ENCODE measurements around the gene ZER1. TPM values are rescaled to one million over a fixed set of nuclear protein-coding genes. Genes with fewer than 3 reads are reported as not detected.

Gene ZER1
- total and polyA plus RNA-seq, 2 of the 4 experiments (the other 2 are of a cell fraction) = 7.7 to 34.9 TPM

- TF ChIP-seq, protein P1, sequence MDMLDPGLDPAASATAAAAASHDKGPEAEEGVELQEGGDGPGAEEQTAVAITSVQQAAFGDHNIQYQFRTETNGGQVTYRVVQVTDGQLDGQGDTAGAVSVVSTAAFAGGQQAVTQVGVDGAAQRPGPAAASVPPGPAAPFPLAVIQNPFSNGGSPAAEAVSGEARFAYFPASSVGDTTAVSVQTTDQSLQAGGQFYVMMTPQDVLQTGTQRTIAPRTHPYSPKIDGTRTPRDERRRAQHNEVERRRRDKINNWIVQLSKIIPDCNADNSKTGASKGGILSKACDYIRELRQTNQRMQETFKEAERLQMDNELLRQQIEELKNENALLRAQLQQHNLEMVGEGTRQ (IDR thresholded peaks at IDR 0.05; ENCODE audit: low read depth, low read length) = no peak
- TF ChIP-seq CEBPB (IDR thresholded peaks at IDR 0.05; ENCODE audit: low read depth, low read length) (0 out of 2 replicates have a peak, but pooled peaks have one; percentile 8), CTCF (conservative IDR thresholded peaks at IDR 0.05; ENCODE audit: low read depth, low read length) (no peak), MXI1 (IDR thresholded peaks at IDR 0.05; ENCODE audit: borderline replicate concordance, low read depth, low read length) (peak; percentile 42; the same call in 1 of the 2 replicates)
These were observed 88.2 kb downstream of the ZER1 start (continued) for GRCh38 chr9:128683340-128684064.

Small RNA genes within 50 kb of the gene (microRNA-seq; reads per million reads assigned to microRNA genes)
- gene RF00017 (ENCODE audit: insufficient read depth, insufficient read length) = not detected
- gene RN7SL560P (ENCODE audit: insufficient read depth, insufficient read length) = not detected

Small RNA genes within 50 kb of the gene (small RNA-seq; reads per million reads assigned to genes)
- gene RF00017 (0 reads per million in 5 experiments), gene RN7SL560P (0 reads per million in 5 experiments)

Other genes with a start within 250 kb of the ZER1 start
- gene SPTAN1, start 219.3 kb downstream of the ZER1 start, total RNA-seq (2012; rRNA removed) = 327 and 345 TPM in 2 replicates
- 275 and 316 TPM in 2 replicates for gene SPTAN1, start 219.3 kb downstream of the ZER1 start, polyA plus RNA-seq (2012; rRNA removed)
- 36.1 and 37.1 TPM in 2 replicates for gene DYNC2I2, start 115.1 kb downstream of the ZER1 start, total RNA-seq (2012; rRNA removed)
- 33.7 and 42.9 TPM in 2 replicates for gene DYNC2I2, start 115.1 kb downstream of the ZER1 start, polyA plus RNA-seq (2012; rRNA removed)
- gene SET, start 82.7 kb downstream of the ZER1 start, total RNA-seq (2012; rRNA removed) = 182 and 587 TPM in 2 replicates
- 80.2 and 104 TPM in 2 replicates for gene SET, start 82.7 kb downstream of the ZER1 start, polyA plus RNA-seq (2012; rRNA removed)
- 1.6 and 1.7 TPM in 2 replicates for gene PKN3, start 69.4 kb downstream of the ZER1 start, total RNA-seq (2012; rRNA removed)
- gene PKN3, start 69.4 kb downstream of the ZER1 start, polyA plus RNA-seq (2012; rRNA removed) = 3.8 and 5.7 TPM in 2 replicates
- 13.9 and 16.7 TPM in 2 replicates for gene ZDHHC12, start 47.8 kb downstream of the ZER1 start, total RNA-seq (2012; rRNA removed)
- 60.7 and 75.1 TPM in 2 replicates for gene ZDHHC12, start 47.8 kb downstream of the ZER1 start, polyA plus RNA-seq (2012; rRNA removed)
- 7.2 and 9.1 TPM in 2 replicates for gene TBC1D13, start 15.3 kb upstream of the ZER1 start, total RNA-seq (2012; rRNA removed)
- gene TBC1D13, start 15.3 kb upstream of the ZER1 start, polyA plus RNA-seq (2012; rRNA removed) = 25.0 and 26.4 TPM in 2 replicates
- 9.9 and 11.7 TPM in 2 replicates for gene ENDOG, start 46.6 kb upstream of the ZER1 start, total RNA-seq (2012; rRNA removed)
- gene ENDOG, start 46.6 kb upstream of the ZER1 start, polyA plus RNA-seq (2012; rRNA removed) = 16.2 and 27.2 TPM in 2 replicates
- 15.8 and 17.9 TPM in 2 replicates for gene SPOUT1, start 57.9 kb upstream of the ZER1 start, total RNA-seq (2012; rRNA removed)
- gene SPOUT1, start 57.9 kb upstream of the ZER1 start, polyA plus RNA-seq (2012; rRNA removed) = 27.8 and 30.2 TPM in 2 replicates
- gene KYAT1, start 110.0 kb upstream of the ZER1 start, total RNA-seq (2012; rRNA removed) = 5.8 and 6.8 TPM in 2 replicates
- 8.8 and 9.5 TPM in 2 replicates for gene KYAT1, start 110.0 kb upstream of the ZER1 start, polyA plus RNA-seq (2012; rRNA removed)
- 42.8 and 45.8 TPM in 2 replicates for gene LRRC8A, start 110.2 kb upstream of the ZER1 start, total RNA-seq (2012; rRNA removed)
- gene LRRC8A, start 110.2 kb upstream of the ZER1 start, polyA plus RNA-seq (2012; rRNA removed) = 60.9 and 71.7 TPM in 2 replicates
- gene PHYHD1, start 149.1 kb upstream of the ZER1 start, total RNA-seq (2012; rRNA removed) = 2.2 and 3.3 TPM in 2 replicates
- 8.4 and 10.0 TPM in 2 replicates for gene PHYHD1, start 149.1 kb upstream of the ZER1 start, polyA plus RNA-seq (2012; rRNA removed)
- gene DOLK, start 175.7 kb upstream of the ZER1 start, total RNA-seq (2012; rRNA removed) = 26.4 and 30.8 TPM in 2 replicates
- 23.2 and 25.4 TPM in 2 replicates for gene DOLK, start 175.7 kb upstream of the ZER1 start, polyA plus RNA-seq (2012; rRNA removed)
- 52.5 and 59.1 TPM in 2 replicates for gene NUP188, start 175.8 kb upstream of the ZER1 start, total RNA-seq (2012; rRNA removed)
- gene NUP188, start 175.8 kb upstream of the ZER1 start, polyA plus RNA-seq (2012; rRNA removed) = 53.0 and 57.0 TPM in 2 replicates